T-helper 17 cell (primary cell): ENCODE results near the gene METTL27. TPM values are rescaled to one million over a fixed set of nuclear protein-coding genes. Genes with fewer than 3 reads are reported as not detected.

ENCODE experiments used
- total RNA-seq, 4 donors: library from RNA in 2 of 4; stranded (reverse) in 2 of 4; gene quantifications; one replicate each; pipeline ENCODE4 v1.2.3 and lab custom pipeline; 2022 to 2026

The METTL27 gene
- total RNA-seq, 2 donors from 2014 or later = 0.73 to 0.85 TPM

Other genes with a start within 250 kb of the METTL27 start
- gene MLXIPL, start 218.0 kb downstream of the METTL27 start, total RNA-seq = not detected
- under 1 TPM in 1 of 2 donors, not detected in 1; 0.76 TPM for gene VPS37D, start 174.7 kb downstream of the METTL27 start, total RNA-seq
- 10 to 100 TPM; 10.6 to 11.5 TPM for gene DNAJC30, start 159.1 kb downstream of the METTL27 start, total RNA-seq
- gene BUD23, start 158.9 kb downstream of the METTL27 start, total RNA-seq = 10 to 100 TPM; 96.0 to 98.0 TPM
- gene STX1A, start 122.8 kb downstream of the METTL27 start, total RNA-seq = 10 to 100 TPM; 18.4 to 21.2 TPM
- gene ABHD11, start 103.7 kb downstream of the METTL27 start, total RNA-seq = 10 to 100 TPM; 14.0 to 15.1 TPM
- not detected for gene CLDN3, start 72.2 kb downstream of the METTL27 start, total RNA-seq
- under 1 TPM; 0.17 to 0.23 TPM for gene CLDN4, start 11.5 kb downstream of the METTL27 start, total RNA-seq
- gene TMEM270, start 18.6 kb upstream of the METTL27 start, total RNA-seq = not detected
- not detected for gene ELN, start 185.7 kb upstream of the METTL27 start, total RNA-seq
- 10 to 100 TPM; 11.7 to 13.2 TPM for gene LIMK1, start 241.3 kb upstream of the METTL27 start, total RNA-seq